Subcutaneous adipose tissue (tissue), 4 donors: ENCODE data around the gene SPRY4. TPM values are rescaled to one million over a fixed set of nuclear protein-coding genes. Genes with fewer than 3 reads are reported as not detected.

ENCODE experiments used
- CTCF ChIP-seq: fragments of 450-650 bp; IDR thresholded peaks from one replicate; pipeline ENCODE4 v1.5.1; 2016; ENCODE audit warnings: low read depth, mild to moderate bottlenecking, control low read depth, antibody characterized with exemption, moderate library complexity
- total RNA-seq, 4 donors: library from RNA; depleted of rRNA; stranded (reverse); fragments of >200 nt; gene quantifications; one replicate each; pipeline ENCODE4 v1.1.0, GENCODE V29; 2016

Gene SPRY4
- total RNA-seq, 4 donors from 2014 or later, result 7.0 to 40.4 (median 23.7) TPM

GRCh38 chr5:142295960-142296860, 28.6 kb downstream of the SPRY4 start:
- no peak for TF ChIP-seq CTCF

- no peak for TF ChIP-seq CTCF
These were observed 29.6 kb downstream of the SPRY4 start for GRCh38 chr5:142295084-142295758.

- TF ChIP-seq CTCF, result no peak
These were observed 31.3 kb downstream of the SPRY4 start for GRCh38 chr5:142293486-142293885.

GRCh38 chr5:142292808-142293207, 32.0 kb downstream of the SPRY4 start:
- no peak for TF ChIP-seq CTCF

GRCh38 chr5:142292249-142292648, 32.6 kb downstream of the SPRY4 start:
- TF ChIP-seq CTCF, result no peak

- TF ChIP-seq CTCF, result no peak
These were observed 34.1 kb downstream of the SPRY4 start for GRCh38 chr5:142290577-142291299.
